H1 (cell line): Measurements from ENCODE around the gene GRAMD4.

Source experiments
- BRCA1 ChIP-seq: IDR thresholded peaks from 2 replicates; pipeline ENCODE4 v1.6.1; 2012; ENCODE audit warnings: low read depth, low read length, improper control_type of control experiment
- CTCF ChIP-seq, 3 experiments: IDR thresholded peaks; 1 replicate in 2 of 3; 2 replicates in 1 of 3; pipeline versions ENCODE4 v1.5.1 to v1.6.1; 2011; ENCODE audit warnings: low read length in 3 of 3, mild to moderate bottlenecking in 3 of 3, inconsistent platforms in 2 of 3, low read depth in 1 of 3, moderate library complexity in 1 of 3; ENCODE audit not compliant: insufficient read depth in 1 of 3; ENCODE audit errors: control extremely low read depth in 1 of 3
- EP300 ChIP-seq, 2 experiments: IDR thresholded peaks; 1 replicate in 1 of 2; 2 replicates in 1 of 2; pipeline ENCODE4 v1.6.1; 2011 to 2012; ENCODE audit warnings: low read depth in 2 of 2, low read length in 2 of 2, mild to moderate bottlenecking in 2 of 2, borderline replicate concordance in 1 of 2, inconsistent platforms in 1 of 2, moderate library complexity in 1 of 2
- EZH2 ChIP-seq: fragments of 200-600 bp; sonication (generic); IDR thresholded peaks from 2 replicates; pipeline ENCODE4 v1.7.1; 2012; ENCODE audit warnings: low read depth, mild to moderate bottlenecking, moderate library complexity, low read length, inconsistent platforms; ENCODE audit not compliant: severe bottlenecking
- JUND ChIP-seq: IDR thresholded peaks from 2 replicates; pipeline ENCODE4 v1.6.1; 2011; ENCODE audit warnings: mild to moderate bottlenecking, improper control_type of control experiment, low read length
- NRF1 ChIP-seq: IDR thresholded peaks from 2 replicates; pipeline ENCODE4 v1.6.1; 2011; ENCODE audit warnings: mild to moderate bottlenecking, low read depth, low read length, improper control_type of control experiment
- POLR2A ChIP-seq, 2 experiments: IDR thresholded peaks; 1 replicate in 1 of 2; 2 replicates in 1 of 2; pipeline ENCODE4 v1.6.1; 2011; ENCODE audit warnings: low read depth in 2 of 2, low read length in 2 of 2, mild to moderate bottlenecking in 2 of 2; ENCODE audit errors: control extremely low read depth in 1 of 2
- POLR2AphosphoS5 ChIP-seq: IDR thresholded peaks from 2 replicates; pipeline ENCODE4 v1.6.1; 2011; ENCODE audit warnings: low read depth, low read length
- TAF1 ChIP-seq: IDR thresholded peaks from 2 replicates; pipeline ENCODE4 v1.6.1; 2011; ENCODE audit warnings: mild to moderate bottlenecking, low read depth, low read length
- TBP ChIP-seq: IDR thresholded peaks from 2 replicates; pipeline ENCODE4 v1.6.1; 2011; ENCODE audit warnings: low read depth, low read length, improper control_type of control experiment
- ZNF274 ChIP-seq: IDR thresholded peaks from 2 replicates; pipeline ENCODE4 v1.7.0; 2012; ENCODE audit warnings: low read length, borderline replicate concordance; ENCODE audit errors: extremely low read depth

DNA sequence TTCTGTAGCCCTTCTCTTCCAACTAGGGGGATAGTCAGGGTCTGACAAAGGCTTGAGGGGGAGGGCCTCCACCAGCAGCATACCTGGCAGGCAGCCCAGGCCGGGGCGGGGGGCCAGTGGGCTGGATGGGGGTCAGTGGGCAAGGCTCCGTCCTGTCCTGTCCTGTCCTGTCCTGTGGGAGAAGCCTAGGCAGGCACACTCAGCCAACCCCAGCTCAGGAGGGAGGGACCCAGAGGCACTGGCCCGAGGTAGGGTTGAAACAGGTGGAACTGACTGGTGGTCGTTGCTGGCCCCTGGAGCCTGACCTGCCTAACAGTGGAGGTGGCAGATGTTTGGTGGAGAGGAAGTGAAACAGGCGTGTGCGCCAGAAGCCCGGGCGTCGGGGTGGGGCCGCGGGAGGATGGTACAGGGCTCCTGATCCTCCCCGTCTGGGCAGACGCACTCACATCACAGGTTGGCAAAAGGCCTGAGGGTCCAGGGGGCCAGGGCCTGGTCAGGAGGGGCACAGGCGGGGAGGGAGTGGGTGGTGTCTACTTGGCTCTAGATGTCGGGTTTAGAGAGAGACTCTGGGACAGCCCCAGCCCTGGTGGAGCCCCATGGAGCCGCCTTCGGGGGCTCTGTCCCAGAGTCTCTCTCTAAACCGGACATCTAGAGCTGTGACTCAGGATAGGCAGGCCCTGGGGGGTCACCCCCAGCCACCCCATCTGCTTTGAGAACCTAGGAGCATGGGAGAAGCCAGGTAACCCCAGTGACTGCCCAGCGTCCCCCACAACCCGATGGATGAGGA is 32.5 kb upstream of the GRAMD4 start:
- TF ChIP-seq EZH2 (no peak), POLR2AphosphoS5 (no peak), TBP (no peak), POLR2A (IDR thresholded peaks at IDR 0.05; ENCODE audit: control extremely low read depth in 1 of 2, low read depth in 2 of 2, low read length in 2 of 2) (no peak), BRCA1 (no peak), NRF1 (no peak), EP300 (IDR thresholded peaks at IDR 0.05; ENCODE audit: borderline replicate concordance in 1 of 2, low read depth in 2 of 2, low read length in 2 of 2) (no peak), TAF1 (no peak), CTCF (IDR thresholded peaks at IDR 0.05; ENCODE audit: control extremely low read depth in 1 of 3, insufficient read depth in 1 of 3, low read depth in 1 of 3, low read length in 3 of 3) (no peak), JUND (no peak), ZNF274 (no peak)
